Mucosa of descending colon (tissue), 3 donors: ENCODE data around the gene ZMAT5. TPM values are rescaled to one million over a fixed set of nuclear protein-coding genes. Genes with fewer than 3 reads are reported as not detected.

Experiments
- ATAC-seq: fragments of 200-7000 bp; cut with Tn5 transposase; one replicate; pipeline ENCODE4 v1.9.1; 2020; ENCODE audit warnings: mild to moderate bottlenecking, moderate library complexity
- DNase-seq, 3 donors: peaks; one replicate each; pipeline ENCODE4 v3.0.0-alpha.2; 2020
- H3K36me3 ChIP-seq: fragments of 200-600 bp; one replicate; pipeline ENCODE4 v1.8.0; 2021; ENCODE audit warnings: low read depth, mild to moderate bottlenecking
- H3K4me1 ChIP-seq: fragments of 200-600 bp; one replicate; pipeline ENCODE4 v1.8.0; 2021; ENCODE audit warnings: low read depth, mild to moderate bottlenecking
- H3K4me3 ChIP-seq: fragments of 200-600 bp; one replicate; pipeline ENCODE4 v1.8.0; 2021; ENCODE audit warnings: mild to moderate bottlenecking
- H3K9me3 ChIP-seq: fragments of 200-600 bp; one replicate; pipeline ENCODE4 v1.8.0; 2021; ENCODE audit warnings: mild to moderate bottlenecking
- intact Hi-C, 2 donors: fragments of 100-400 bp; cut with DNase I in 1 of 2; cut with micrococcal nuclease in 1 of 2; formaldehyde crosslinking; loops; one replicate each; pipeline versions ENCODE4 v1.11.0 to v1.11.1; 2022; cut with DNase I, micrococcal nuclease
- total RNA-seq, 3 donors: library from RNA; stranded (reverse); fragmentation: NEBNext Ultra II Directional in 2 of 3; extraction: Animal tissue kit (Norgen Biotek cat#: 25700) in 2 of 3; gene quantifications; one replicate each; pipeline versions ENCODE4 v1.2.1 to v1.2.4, GENCODE V29; 2021 to 2023
- TF ChIP-seq, protein P1 (sequence below): fragments of 200-600 bp; IDR thresholded peaks from one replicate; pipeline ENCODE4 v1.8.0; 2022; ENCODE audit warnings: antibody characterized with exemption, mild to moderate bottlenecking
- donor health status: DM: no; HTN: no; CAD: no; lungs with moderate emphysema.
- donor health status: DM: no; HTN: no; CAD: no.
- donor health status: DM: no; HTN: yes; CAD: no.

ZMAT5 gene
- total RNA-seq, 3 donors from 2014 or later = 12.3 to 19.5 (median 16.1) TPM

DNA sequence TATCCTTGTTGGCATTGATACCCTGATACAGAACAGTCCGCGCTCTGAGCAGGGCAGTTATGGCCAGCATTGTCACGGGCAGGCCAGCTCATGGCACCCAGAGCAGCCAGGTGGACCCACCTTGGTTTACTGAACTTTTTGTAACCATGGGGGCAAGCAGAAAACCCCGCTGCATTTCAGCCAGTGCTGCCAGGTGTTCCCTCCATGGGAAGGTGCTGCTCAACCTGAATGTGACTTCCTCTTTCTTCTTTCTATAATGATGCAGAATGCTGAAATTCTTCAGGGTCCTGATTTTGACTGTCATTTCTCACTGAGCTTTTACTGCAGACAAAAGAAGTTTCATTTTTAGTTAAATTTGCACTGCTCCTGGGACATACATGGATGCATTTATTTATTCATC, 82.6 kb downstream of the ZMAT5 start:
- intact Hi-C loops = no loop called here
- no peaks in the 10 kb centered on the region for H3K36me3 ChIP-seq
- no peak for DNase-seq

DNA sequence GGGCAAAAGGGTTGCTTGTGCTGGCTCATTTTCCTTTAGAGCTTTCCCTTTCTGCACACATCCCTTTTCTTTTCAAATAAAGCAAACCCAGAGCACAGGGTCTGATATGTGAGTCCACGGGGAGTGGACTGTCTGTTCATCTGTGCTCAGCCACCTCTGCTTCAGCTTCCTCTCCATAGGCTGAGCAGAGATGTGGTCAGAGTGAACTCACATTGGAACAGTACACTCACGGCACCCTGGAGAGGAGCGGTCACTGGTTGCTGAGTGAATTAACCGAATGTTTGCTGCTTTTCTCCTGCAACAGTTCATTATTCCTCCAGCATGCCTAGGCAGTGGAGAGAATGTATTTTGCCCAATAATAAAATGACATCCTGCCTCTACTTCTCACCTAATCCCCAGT, 83.3 kb downstream of the ZMAT5 start:
- intact Hi-C loops = no loop called here
- no peaks in the 10 kb centered on the region for H3K4me1 ChIP-seq
- no peak for ATAC-seq
- TF ChIP-seq, protein P1, sequence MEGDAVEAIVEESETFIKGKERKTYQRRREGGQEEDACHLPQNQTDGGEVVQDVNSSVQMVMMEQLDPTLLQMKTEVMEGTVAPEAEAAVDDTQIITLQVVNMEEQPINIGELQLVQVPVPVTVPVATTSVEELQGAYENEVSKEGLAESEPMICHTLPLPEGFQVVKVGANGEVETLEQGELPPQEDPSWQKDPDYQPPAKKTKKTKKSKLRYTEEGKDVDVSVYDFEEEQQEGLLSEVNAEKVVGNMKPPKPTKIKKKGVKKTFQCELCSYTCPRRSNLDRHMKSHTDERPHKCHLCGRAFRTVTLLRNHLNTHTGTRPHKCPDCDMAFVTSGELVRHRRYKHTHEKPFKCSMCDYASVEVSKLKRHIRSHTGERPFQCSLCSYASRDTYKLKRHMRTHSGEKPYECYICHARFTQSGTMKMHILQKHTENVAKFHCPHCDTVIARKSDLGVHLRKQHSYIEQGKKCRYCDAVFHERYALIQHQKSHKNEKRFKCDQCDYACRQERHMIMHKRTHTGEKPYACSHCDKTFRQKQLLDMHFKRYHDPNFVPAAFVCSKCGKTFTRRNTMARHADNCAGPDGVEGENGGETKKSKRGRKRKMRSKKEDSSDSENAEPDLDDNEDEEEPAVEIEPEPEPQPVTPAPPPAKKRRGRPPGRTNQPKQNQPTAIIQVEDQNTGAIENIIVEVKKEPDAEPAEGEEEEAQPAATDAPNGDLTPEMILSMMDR = no peak
- no peak overlapping the region for H3K4me3 ChIP-seq
- DNase-seq = no peak
- no peaks in the 10 kb centered on the region for H3K36me3 ChIP-seq
- H3K9me3 ChIP-seq = no peaks in the 10 kb centered on the region

More for the DNA sequence above, 82.6 kb downstream of the ZMAT5 start:
- TF ChIP-seq, protein P1 = no peak
- no peak for ATAC-seq
- H3K4me1 ChIP-seq = no peaks in the 10 kb centered on the region
- no peaks in the 10 kb centered on the region for H3K9me3 ChIP-seq
- H3K4me3 ChIP-seq = no peak overlapping the region

Other genes starting within 250 kb of the ZMAT5 start
- gene THOC5, start 213.2 kb downstream of the ZMAT5 start, total RNA-seq = 10 to 100 TPM; 26.6 to 70.5 (median 27.3) TPM
- gene NIPSNAP1, start 185.9 kb downstream of the ZMAT5 start, total RNA-seq = 10 to 100 TPM; 22.1 to 56.5 (median 42.8) TPM
- gene NF2, start 163.4 kb downstream of the ZMAT5 start, total RNA-seq = 10 to 100 TPM; 32.3 to 45.2 (median 43.1) TPM
- gene CABP7, start 47.0 kb downstream of the ZMAT5 start, total RNA-seq = under 1 TPM in 2 of 3 donors, not detected in 1; 0.19 to 0.41 TPM
- 100 to 1,000 TPM; 102 to 178 (median 154) TPM for gene UQCR10, start 362 bp upstream of the ZMAT5 start, total RNA-seq
- 10 to 100 TPM; 61.3 to 81.0 (median 63.5) TPM for gene ASCC2, start 71.3 kb upstream of the ZMAT5 start, total RNA-seq
- 10 to 100 TPM; 47.7 to 59.8 (median 54.4) TPM for gene MTMR3, start 116.2 kb upstream of the ZMAT5 start, total RNA-seq